Stomach (tissue), 19 donors: ENCODE data around the gene METTL6. TPM values are rescaled to one million over a fixed set of nuclear protein-coding genes. Genes with fewer than 3 reads are reported as not detected.

ENCODE experiments used
- DNase-seq, 2 donors: peaks; one replicate each; pipeline versions ENCODE4 v3.0.0 to v3.0.0-alpha.2; 2013 to 2019
- H3K27ac ChIP-seq, 5 donors: fragments of 200-600 bp in 4 of 5; sonication (generic) in 4 of 5; one replicate each; pipeline ENCODE4 v1.5.1; 2013 to 2019; ENCODE audit warnings: mild to moderate bottlenecking in 1 of 5, moderate library complexity in 1 of 5
- H3K27me3 ChIP-seq, 3 donors: fragments of 200-600 bp; sonication (generic); one replicate each; pipeline ENCODE4 v1.5.1; 2017 to 2019; ENCODE audit warnings: mixed run types in 1 of 3
- H3K36me3 ChIP-seq, 4 donors: fragments of 200-600 bp; sonication (generic); 1 replicate in 3 of 4; 2 replicates in 1 of 4; pipeline ENCODE4 v1.5.1; 2016 to 2019
- H3K4me1 ChIP-seq, 4 donors: fragments of 200-600 bp; sonication (generic); one replicate each; pipeline ENCODE4 v1.5.1; 2016 to 2019
- H3K4me3 ChIP-seq, 4 donors: fragments of 200-600 bp; sonication (generic) in 3 of 4; one replicate each; pipeline ENCODE4 v1.5.1; 2016 to 2019; ENCODE audit warnings: mild to moderate bottlenecking in 1 of 4
- H3K9me3 ChIP-seq, 4 donors: fragments of 200-600 bp; sonication (generic); one replicate each; pipeline ENCODE4 v1.5.1; 2016 to 2019
- CTCF ChIP-seq, 7 experiments: fragments of 450-650 bp in 4 of 7; fragments of 200-600 bp in 3 of 7; sonication (generic) in 3 of 7; IDR thresholded peaks; one replicate each; pipeline ENCODE4 v1.5.1; 2016 to 2019; ENCODE audit warnings: antibody characterized with exemption in 7 of 7, control low read depth in 2 of 7, mild to moderate bottlenecking in 1 of 7
- EP300 ChIP-seq: sonication (generic); formaldehyde crosslinking; IDR thresholded peaks from one replicate; pipeline ENCODE4 v1.6.1; 2017; ENCODE audit warnings: antibody characterized with exemption
- POLR2A ChIP-seq, 4 donors: fragments of 450-650 bp; IDR thresholded peaks; one replicate each; pipeline ENCODE4 v1.6.1; 2016; ENCODE audit warnings: antibody characterized with exemption in 4 of 4, control low read depth in 2 of 4, mild to moderate bottlenecking in 1 of 4, moderate library complexity in 1 of 4
- POLR2AphosphoS5 ChIP-seq, 3 donors: sonication (generic); formaldehyde crosslinking; IDR thresholded peaks; one replicate each; pipeline ENCODE4 v1.6.1; 2016; ENCODE audit warnings: antibody characterized with exemption in 3 of 3
- WGBS, 5 donors: extraction: QIAGEN DNeasy Blood & Tissue Kit in 3 of 5; methylation state at CpG; one replicate each; pipeline versions ENCODE4 v1.1.5 to v1.1.7; 2013 to 2018; 5-methylcytosine and 5-hydroxymethylcytosine counted together
- intact Hi-C: fragments of 100-400 bp; cut with DNase I; formaldehyde crosslinking; loops from one replicate; pipeline ENCODE4 v1.15.1; 2023; ENCODE audit warnings: low total_unique reads
- long read RNA-seq, 10 donors: transcript quantifications; one replicate each; lab custom pipeline, GENCODE V29; 2026
- polyA plus RNA-seq, 3 donors: library from polyadenylated mRNA; stranded (reverse); fragments of 200-250 nt; gene quantifications; one replicate each; pipeline ENCODE4 v1.2.3, GENCODE V29; 2013
- total RNA-seq, 5 donors: library from RNA; depleted of rRNA; stranded (reverse); fragments of >200 nt; gene quantifications; one replicate each; pipeline versions ENCODE4 v1.1.0 to v1.2.3, GENCODE V29; 2014 to 2016
- donor health status: healthy with polysubstance abuse.
- donor health status: Bipolar disorder and iron deficiency.
- donor health status: healthy.

Gene METTL6
- total RNA-seq (10 to 100 TPM in 1 of 5 donors, 1 to 10 TPM in 3, under 1 TPM in 1; 0.29 to 35.8 (median 5.9) TPM), polyA plus RNA-seq (10 to 100 TPM in 2 of 3 donors, 1 to 10 TPM in 1; 6.8 to 14.5 (median 11.5) TPM)
- long read RNA-seq, donor 1, partial matches to known transcripts, result 0 of 2 reads
- long read RNA-seq, donor 1, other reads (novel, unspliced or antisense), result 0 of 2 reads
- long read RNA-seq, donor 2, partial matches to known transcripts, result 0 of 2 reads
- long read RNA-seq, donor 2, other reads (novel, unspliced or antisense), result 0 of 2 reads
- long read RNA-seq, donor 3, result 0 reads
- long read RNA-seq, donor 4, result 0 reads
- long read RNA-seq, donor 5, result 0 reads
- long read RNA-seq, donor 6, result 0 reads
- long read RNA-seq, donor 7, result 0 reads
- long read RNA-seq, donor 8, partial matches to known transcripts, result 0 of 3 reads
- long read RNA-seq, donor 8, other reads (novel, unspliced or antisense), result 0 of 3 reads
- long read RNA-seq, donor 9, result 0 reads
- long read RNA-seq, donor 10, result 0 reads

GRCh38 chr3:15427182-15427880 is at the start of gene METTL6, which contains the start of gene EAF1:
Gene METTL6 (minus strand): TSS chr3:15427544. CDS start chr3:15426511, 1,033 bp downstream.
Gene EAF1 (plus strand): TSS chr3:15427598. CDS start chr3:15427780, 182 bp downstream.
- peak within 1 kb of the TSS; percentile 70 to 92 (median 87) for H3K27ac ChIP-seq
- intact Hi-C loops, result loop anchor here (10.0 kb wide), 1 partner anchor 127 kb away; no protein-coding TSS in a partner anchor
- H3K36me3 ChIP-seq, result peaks cover 12 to 47% (median 46%) of the 10 kb centered on the region in 4 donors
- DNase-seq, result peak; percentile 85 to 94
- H3K9me3 ChIP-seq, result no peaks in the 10 kb centered on the region
- TF ChIP-seq CTCF (IDR thresholded peaks at IDR 0.05), result peak in 1 of 7 experiments; percentile 4
- peak in 2 of 3 donors; percentile 49 to 74 for TF ChIP-seq POLR2AphosphoS5 (IDR thresholded peaks at IDR 0.05)
- TF ChIP-seq POLR2A (IDR thresholded peaks at IDR 0.05), result no peak
- TF ChIP-seq EP300, result no peak
- H3K4me3 ChIP-seq, result peak within 1 kb of the TSS; percentile 76 to 95 (median 84)
- WGBS, 5 donors, result 0 to 1% (median 0%) methylated on average over 13 to 52 of the region's 52 CpGs
- H3K27me3 ChIP-seq, result no peaks in the 10 kb centered on the region
- peaks cover 0 to 63% (median 45%) of the 10 kb centered on the region in 4 donors for H3K4me1 ChIP-seq

GRCh38 chr3:15476378-15476777 is 49.0 kb upstream of the METTL6 start:
- Histone ChIP-seq H3K27me3 (no peaks in the 10 kb centered on the region), H3K4me1 (peaks cover 0 to 10% (median 0%) of the 10 kb centered on the region in 4 donors), H3K36me3 (no peaks in the 10 kb centered on the region), H3K4me3 (no peak overlapping the region), H3K27ac (no peak overlapping the region), H3K9me3 (no peaks in the 10 kb centered on the region)
- intact Hi-C loops, result no loop called here
- 63 to 82% (median 79%) methylated on average over 3 of the region's 3 CpGs for WGBS, 5 donors
- TF ChIP-seq CTCF (IDR thresholded peaks at IDR 0.05) (no peak), EP300 (no peak), POLR2A (IDR thresholded peaks at IDR 0.05) (no peak), POLR2AphosphoS5 (IDR thresholded peaks at IDR 0.05) (no peak)
- no peak for DNase-seq

- H3K9me3 ChIP-seq, result no peaks in the 10 kb centered on the region
- no peak overlapping the region for H3K27ac ChIP-seq
- no peak for TF ChIP-seq POLR2A (IDR thresholded peaks at IDR 0.05)
- no peak for TF ChIP-seq CTCF (IDR thresholded peaks at IDR 0.05)
- TF ChIP-seq POLR2AphosphoS5 (IDR thresholded peaks at IDR 0.05), result no peak
- no peak for TF ChIP-seq EP300
- H3K4me1 ChIP-seq, result peaks cover 0 to 10% (median 0%) of the 10 kb centered on the region in 4 donors
- 47 to 89% (median 53%) methylated on average over 4 to 5 of the region's 5 CpGs for WGBS, 5 donors
- H3K36me3 ChIP-seq, result peaks cover 0 to 5% (median 0%) of the 10 kb centered on the region in 4 donors
- no peak overlapping the region for H3K4me3 ChIP-seq
- no peaks in the 10 kb centered on the region for H3K27me3 ChIP-seq
- DNase-seq, result no peak
- intact Hi-C loops, result no loop called here
Observed at GRCh38 chr3:15475161-15475560, 47.8 kb upstream of the METTL6 start.

GRCh38 chr3:15471861-15472260 is 44.5 kb upstream of the METTL6 start:
- no peak for TF ChIP-seq CTCF (IDR thresholded peaks at IDR 0.05)
- TF ChIP-seq POLR2A (IDR thresholded peaks at IDR 0.05), result no peak
- no peak for TF ChIP-seq POLR2AphosphoS5 (IDR thresholded peaks at IDR 0.05)
- TF ChIP-seq EP300, result no peak
- intact Hi-C loops, result no loop called here

More at GRCh38 chr3:15471861-15472260, 44.5 kb upstream of the METTL6 start:
- 85 to 92% (median 88%) methylated on average over 3 of the region's 3 CpGs for WGBS, 5 donors
- Histone ChIP-seq H3K27me3 (no peaks in the 10 kb centered on the region), H3K4me3 (no peak overlapping the region), H3K4me1 (no peaks in the 10 kb centered on the region), H3K36me3 (peaks cover 0 to 6% (median 0%) of the 10 kb centered on the region in 4 donors), H3K27ac (no peak overlapping the region), H3K9me3 (no peaks in the 10 kb centered on the region)
- DNase-seq, result no peak
